DOHH2 (cell line): ENCODE measurements around the gene SYP.
"Not testable (repeated sequence)": the region's sequence is repeated elsewhere in the genome, so short reads cannot be mapped to it uniquely, and the experiment has no call there.

Experiments used
- EZH2phosphoT487 ChIP-seq: fragments of 200-600 bp; sonication (generic); IDR thresholded peaks from 2 replicates; pipeline ENCODE4 v1.6.1; 2017; ENCODE audit warnings: borderline replicate concordance, mild to moderate bottlenecking, antibody characterized with exemption, low read length, moderate library complexity, mixed read lengths
- TF ChIP-seq, protein P1 (sequence below): fragments of 200-600 bp; sonication (generic); IDR thresholded peaks from one replicate; pipeline ENCODE4 v1.5.1; 2014; ENCODE audit warnings: antibody characterized with exemption, mild to moderate bottlenecking, low read depth, low read length; ENCODE audit not compliant: poor library complexity, severe bottlenecking

DNA sequence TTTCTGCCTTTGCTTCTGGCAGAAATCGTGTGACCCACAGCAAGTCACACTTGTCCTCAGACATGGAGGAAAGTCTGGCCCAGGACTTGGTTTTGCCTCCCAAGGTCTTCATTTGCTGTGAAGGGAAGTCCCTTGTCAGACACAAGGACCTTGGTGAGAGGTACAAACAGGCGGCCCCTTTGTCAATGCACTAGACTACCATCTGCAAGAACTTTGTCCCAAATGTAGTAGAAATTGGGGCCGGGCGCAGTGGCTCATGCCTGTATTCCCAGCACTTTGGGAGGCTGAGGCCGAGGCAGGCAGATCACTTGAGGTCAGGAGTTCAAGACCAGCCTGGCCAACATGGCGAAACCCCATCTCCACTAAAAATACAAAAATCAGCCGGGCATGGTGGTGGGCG, 26.4 kb downstream of the SYP start:
- TF ChIP-seq, protein P1, sequence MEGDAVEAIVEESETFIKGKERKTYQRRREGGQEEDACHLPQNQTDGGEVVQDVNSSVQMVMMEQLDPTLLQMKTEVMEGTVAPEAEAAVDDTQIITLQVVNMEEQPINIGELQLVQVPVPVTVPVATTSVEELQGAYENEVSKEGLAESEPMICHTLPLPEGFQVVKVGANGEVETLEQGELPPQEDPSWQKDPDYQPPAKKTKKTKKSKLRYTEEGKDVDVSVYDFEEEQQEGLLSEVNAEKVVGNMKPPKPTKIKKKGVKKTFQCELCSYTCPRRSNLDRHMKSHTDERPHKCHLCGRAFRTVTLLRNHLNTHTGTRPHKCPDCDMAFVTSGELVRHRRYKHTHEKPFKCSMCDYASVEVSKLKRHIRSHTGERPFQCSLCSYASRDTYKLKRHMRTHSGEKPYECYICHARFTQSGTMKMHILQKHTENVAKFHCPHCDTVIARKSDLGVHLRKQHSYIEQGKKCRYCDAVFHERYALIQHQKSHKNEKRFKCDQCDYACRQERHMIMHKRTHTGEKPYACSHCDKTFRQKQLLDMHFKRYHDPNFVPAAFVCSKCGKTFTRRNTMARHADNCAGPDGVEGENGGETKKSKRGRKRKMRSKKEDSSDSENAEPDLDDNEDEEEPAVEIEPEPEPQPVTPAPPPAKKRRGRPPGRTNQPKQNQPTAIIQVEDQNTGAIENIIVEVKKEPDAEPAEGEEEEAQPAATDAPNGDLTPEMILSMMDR, result not testable (repeated sequence)
- TF ChIP-seq EZH2phosphoT487, result not testable (repeated sequence)
